ENCODE data around the gene FAM76A. TPM values are rescaled to one million over a fixed set of nuclear protein-coding genes. Genes with fewer than 3 reads are reported as not detected.
"Not testable (repeated sequence)": the region's sequence is repeated elsewhere in the genome, so short reads cannot be mapped to it uniquely, and the experiment has no call there.

The FAM76A gene
- total and polyA plus RNA-seq, 5 donors, result 6.1 to 14.5 (median 12.7) TPM

DNA sequence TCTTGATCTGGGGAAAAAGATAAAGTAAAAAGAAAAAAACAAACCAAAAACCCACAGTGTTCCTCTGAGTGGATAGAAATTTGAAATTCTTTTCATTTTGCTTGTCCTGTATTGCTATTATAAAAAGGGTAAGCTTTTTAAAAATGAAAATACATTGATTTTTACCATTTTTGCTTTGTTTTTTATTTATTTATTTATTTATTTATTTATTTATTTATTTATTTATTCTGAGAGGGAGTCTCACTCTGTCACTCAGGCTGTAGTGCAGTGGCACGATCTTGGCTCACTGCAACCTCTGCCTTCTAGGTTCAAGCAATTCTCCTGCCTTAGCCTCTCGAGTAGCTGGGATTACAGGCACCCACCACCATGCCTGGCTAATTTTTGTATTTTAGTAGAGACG is 82.4 kb downstream of the FAM76A start:
- H3K4me1 ChIP-seq (ENCODE audit: control insufficient read depth, insufficient read depth, low read length); H3K4me3 ChIP-seq (ENCODE audit: low read length); ATAC-seq; H3K27me3 ChIP-seq (ENCODE audit: control insufficient read depth, insufficient read depth); DNase-seq; intact Hi-C loops (cut with DNase I); H3K27ac ChIP-seq (ENCODE audit: low read length); H3K9me3 ChIP-seq (ENCODE audit: control insufficient read depth, low read length): not testable (repeated sequence)
- 95% methylated on average over 3 of the region's 3 CpGs for WGBS

DNA sequence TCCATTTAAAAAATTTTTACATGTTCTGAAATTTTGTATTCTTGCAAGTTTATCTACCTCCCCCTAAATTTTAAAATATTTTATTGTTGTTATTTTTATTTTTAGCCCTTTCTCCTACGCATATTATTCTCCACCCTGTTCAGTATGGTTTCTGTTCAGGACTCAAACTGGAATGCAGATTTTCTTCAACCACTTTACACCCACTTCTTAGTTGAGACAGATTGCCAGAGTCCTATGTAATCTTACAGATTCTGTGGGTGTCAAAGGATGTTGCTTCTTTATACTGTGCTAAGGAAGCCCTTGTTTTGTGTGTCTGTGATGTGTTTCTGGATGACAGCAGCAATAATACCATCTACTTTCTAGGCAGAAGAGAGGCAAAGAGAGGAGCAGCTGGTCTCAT is 84.1 kb downstream of the FAM76A start:
- no peaks in the 10 kb centered on the region for H3K4me1 ChIP-seq (ENCODE audit: control insufficient read depth, insufficient read depth, low read length)
- H3K27ac ChIP-seq (ENCODE audit: low read length), result no peak overlapping the region
- no peak overlapping the region for H3K4me3 ChIP-seq (ENCODE audit: low read length)
- no peaks in the 10 kb centered on the region for H3K9me3 ChIP-seq (ENCODE audit: control insufficient read depth, low read length)
- H3K27me3 ChIP-seq (ENCODE audit: control insufficient read depth, insufficient read depth), result no peaks in the 10 kb centered on the region
- DNase-seq, result no peak
- intact Hi-C loops (cut with DNase I), result no loop called here
- no peak for ATAC-seq
- 77% methylated on average over 1 of the region's 1 CpG for WGBS

DNA sequence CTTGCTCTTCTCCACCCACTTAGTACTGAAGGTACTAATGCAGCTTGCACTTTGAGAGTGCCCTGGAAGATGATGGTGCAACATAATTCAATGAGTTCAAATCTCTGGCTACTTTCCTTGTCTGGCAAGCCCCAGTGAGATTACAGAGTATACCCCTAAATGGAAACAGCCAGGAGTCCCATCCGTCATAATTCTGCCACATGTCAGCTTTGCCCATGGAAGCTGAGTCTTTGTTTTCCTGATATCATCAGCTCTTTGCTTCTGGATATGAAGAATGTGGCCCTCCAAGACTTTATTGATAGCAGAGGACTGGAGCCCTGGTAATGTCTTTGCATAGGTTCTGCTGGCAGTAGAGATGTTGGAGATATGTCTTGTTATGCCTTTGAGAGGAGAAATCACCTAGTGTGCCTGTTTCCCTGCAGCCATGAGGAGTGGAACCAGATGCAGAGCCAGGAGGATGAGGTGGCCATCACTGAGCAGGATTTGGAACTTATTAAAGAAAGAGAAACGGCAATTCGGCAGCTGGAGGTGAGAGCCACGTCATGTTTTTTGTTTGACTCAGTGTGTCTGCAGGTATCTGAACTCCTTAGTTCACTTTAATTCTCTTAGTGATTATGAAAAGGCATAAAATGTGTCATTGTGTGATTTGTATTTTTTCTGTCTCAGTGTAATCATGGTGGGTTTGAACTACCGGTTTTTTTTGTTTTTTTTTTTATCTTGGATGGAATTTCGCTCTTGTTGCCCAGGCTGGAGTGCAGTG is 86.2 kb downstream of the FAM76A start:
- DNase-seq (no peak), ATAC-seq (no peak)
- Histone ChIP-seq H3K4me1 (ENCODE audit: control insufficient read depth, insufficient read depth, low read length) (no peaks in the 10 kb centered on the region), H3K9me3 (ENCODE audit: control insufficient read depth, low read length) (no peaks in the 10 kb centered on the region), H3K27ac (ENCODE audit: low read length) (no peak overlapping the region), H3K4me3 (ENCODE audit: low read length) (no peak overlapping the region), H3K27me3 (ENCODE audit: control insufficient read depth, insufficient read depth) (no peaks in the 10 kb centered on the region)
- intact Hi-C loops (cut with DNase I), result no loop called here
- WGBS, result 92% methylated on average over 6 of the region's 6 CpGs

Other genes with a start within 250 kb of the FAM76A start
- 10 to 100 TPM; 64.4 to 77.9 (median 71.5) TPM for gene WASF2, start 235.8 kb upstream of the FAM76A start, total RNA-seq
- gene WASF2, start 235.8 kb upstream of the FAM76A start, polyA plus RNA-seq, result 22.1 TPM
- gene AHDC1, start 121.8 kb upstream of the FAM76A start, total RNA-seq, result 10 to 100 TPM; 40.4 to 53.5 (median 50.6) TPM
- gene AHDC1, start 121.8 kb upstream of the FAM76A start, polyA plus RNA-seq, result 26.3 TPM
- 10 to 100 TPM in 1 of 4 donors, 1 to 10 TPM in 3; 3.2 to 12.6 (median 5.1) TPM for gene FGR, start 90.8 kb upstream of the FAM76A start, total RNA-seq
- 3.5 TPM for gene FGR, start 90.8 kb upstream of the FAM76A start, polyA plus RNA-seq
- 100 to 1,000 TPM in 1 of 4 donors, 10 to 100 TPM in 3; 46.2 to 145 (median 57.8) TPM for gene IFI6, start 53.8 kb upstream of the FAM76A start, total RNA-seq
- gene IFI6, start 53.8 kb upstream of the FAM76A start, polyA plus RNA-seq, result 68.1 TPM
- 10 to 100 TPM; 26.0 to 40.8 (median 29.6) TPM for gene STX12, start 47.3 kb downstream of the FAM76A start, total RNA-seq
- 20.1 TPM for gene STX12, start 47.3 kb downstream of the FAM76A start, polyA plus RNA-seq
- gene PPP1R8, start 104.8 kb downstream of the FAM76A start, total RNA-seq, result 10 to 100 TPM; 24.2 to 26.8 (median 24.7) TPM
- 18.7 TPM for gene PPP1R8, start 104.8 kb downstream of the FAM76A start, polyA plus RNA-seq
- gene THEMIS2, start 146.6 kb downstream of the FAM76A start, total RNA-seq, result 10 to 100 TPM in 1 of 4 donors, 1 to 10 TPM in 3; 7.6 to 10.1 (median 9.3) TPM
- 5.1 TPM for gene THEMIS2, start 146.6 kb downstream of the FAM76A start, polyA plus RNA-seq
- 10 to 100 TPM; 26.8 to 38.3 (median 32.2) TPM for gene RPA2, start 188.6 kb downstream of the FAM76A start, total RNA-seq
- 32.4 TPM for gene RPA2, start 188.6 kb downstream of the FAM76A start, polyA plus RNA-seq
- gene SMPDL3B, start 209.0 kb downstream of the FAM76A start, total RNA-seq, result 1 to 10 TPM in 1 of 4 donors, under 1 TPM in 3; 0.31 to 2.1 (median 0.40) TPM
- gene SMPDL3B, start 209.0 kb downstream of the FAM76A start, polyA plus RNA-seq, result 0.11 TPM
- 1 to 10 TPM; 5.3 to 6.9 (median 6.1) TPM for gene XKR8, start 234.0 kb downstream of the FAM76A start, total RNA-seq
- gene XKR8, start 234.0 kb downstream of the FAM76A start, polyA plus RNA-seq, result 5.5 TPM

Data from right cardiac atrium (tissue), 5 donors.